Measurements from ENCODE around the gene TRIM45. TPM values are rescaled to one million over a fixed set of nuclear protein-coding genes. Genes with fewer than 3 reads are reported as not detected.

Gene TRIM45
- polyA plus RNA-seq, 1 of the 3 experiments (the other 2 are of a cell fraction), result 7.4 TPM

GRCh38 chr1:117084231-117084630 lies 37.3 kb downstream of the TRIM45 start:
- H3K4me2 ChIP-seq, result no peak overlapping the region
- no peak overlapping the region for H3K9ac ChIP-seq
- H3K4me1 ChIP-seq (ENCODE audit: control insufficient read depth in 1 of 2, insufficient read depth in 2 of 2, low read depth in 1 of 2, low read length in 1 of 2), result no peaks in the 10 kb centered on the region
- peaks cover 4% of the 10 kb centered on the region for H3F3A ChIP-seq (replicated peaks; ENCODE audit: insufficient read depth)
- H2AFZ ChIP-seq (ENCODE audit: low read depth), result no peak overlapping the region
- TF ChIP-seq RCOR1 (IDR thresholded peaks at IDR 0.05; ENCODE audit: low read length) (no peak), YY1 (IDR thresholded peaks at IDR 0.05; ENCODE audit: low read depth) (no peak), NFIC (IDR thresholded peaks at IDR 0.05; ENCODE audit: borderline replicate concordance) (no peak)
- H4K20me1 ChIP-seq (ENCODE audit: insufficient read depth), result no peaks in the 10 kb centered on the region
- DNase-seq, result no peak
- H3K27me3 ChIP-seq (ENCODE audit: insufficient read depth), result no peaks in the 10 kb centered on the region
- H3K36me3 ChIP-seq (replicated peaks in 1 of 2; ENCODE audit: control insufficient read depth in 1 of 2, insufficient read depth in 2 of 2, low read length in 1 of 2), result peaks cover 29 to 32% of the 10 kb centered on the region in 2 experiments
- no peaks in the 10 kb centered on the region for H3K9me2 ChIP-seq
- POLR2A ChIA-PET, result no interaction called here
- no peak overlapping the region for H3K4me3 ChIP-seq (ENCODE audit: low read depth in 2 of 2, low read length in 1 of 2)
- CTCF ChIA-PET, result no interaction called here
- H3K79me2 ChIP-seq (ENCODE audit: insufficient read depth), result no peaks in the 10 kb centered on the region
- WGBS (ENCODE audit: low lambda C conversion rate), result 100% methylated on average over 5 of the region's 6 CpGs
- H3K27ac ChIP-seq (ENCODE audit: low read depth in 2 of 2, low read length in 1 of 2), result no peak overlapping the region
- H3K9me3 ChIP-seq, result no peaks in the 10 kb centered on the region

- Histone ChIP-seq H3F3A (replicated peaks; ENCODE audit: insufficient read depth) (peaks cover 11% of the 10 kb centered on the region), H3K4me3 (ENCODE audit: low read depth in 2 of 2, low read length in 1 of 2) (no peak overlapping the region), H3K9ac (no peak overlapping the region), H2AFZ (ENCODE audit: low read depth) (no peak overlapping the region), H3K27ac (ENCODE audit: low read depth in 2 of 2, low read length in 1 of 2) (no peak overlapping the region), H3K36me3 (replicated peaks in 1 of 2; ENCODE audit: control insufficient read depth in 1 of 2, insufficient read depth in 2 of 2, low read length in 1 of 2) (peaks cover 47 to 61% of the 10 kb centered on the region in 2 experiments), H3K27me3 (ENCODE audit: insufficient read depth) (no peaks in the 10 kb centered on the region), H4K20me1 (ENCODE audit: insufficient read depth) (no peaks in the 10 kb centered on the region), H3K4me2 (no peak overlapping the region), H3K9me3 (no peaks in the 10 kb centered on the region), H3K9me2 (no peaks in the 10 kb centered on the region), H3K4me1 (ENCODE audit: control insufficient read depth in 1 of 2, insufficient read depth in 2 of 2, low read depth in 1 of 2, low read length in 1 of 2) (0 out of 4 replicates have a peak, but pooled peaks cover 0 to 6% of the 10 kb centered on the region in 2 experiments), H3K79me2 (ENCODE audit: insufficient read depth) (no peaks in the 10 kb centered on the region)
- DNase-seq, result no peak
- ChIA-PET CTCF (interaction anchor here (1.4 to 2.6 kb wide), 2 partner anchors 12 to 205 kb away, joined by 6 to 10 read pairs; no protein-coding TSS in a partner anchor), POLR2A (no interaction called here)
- TF ChIP-seq, protein P1, sequence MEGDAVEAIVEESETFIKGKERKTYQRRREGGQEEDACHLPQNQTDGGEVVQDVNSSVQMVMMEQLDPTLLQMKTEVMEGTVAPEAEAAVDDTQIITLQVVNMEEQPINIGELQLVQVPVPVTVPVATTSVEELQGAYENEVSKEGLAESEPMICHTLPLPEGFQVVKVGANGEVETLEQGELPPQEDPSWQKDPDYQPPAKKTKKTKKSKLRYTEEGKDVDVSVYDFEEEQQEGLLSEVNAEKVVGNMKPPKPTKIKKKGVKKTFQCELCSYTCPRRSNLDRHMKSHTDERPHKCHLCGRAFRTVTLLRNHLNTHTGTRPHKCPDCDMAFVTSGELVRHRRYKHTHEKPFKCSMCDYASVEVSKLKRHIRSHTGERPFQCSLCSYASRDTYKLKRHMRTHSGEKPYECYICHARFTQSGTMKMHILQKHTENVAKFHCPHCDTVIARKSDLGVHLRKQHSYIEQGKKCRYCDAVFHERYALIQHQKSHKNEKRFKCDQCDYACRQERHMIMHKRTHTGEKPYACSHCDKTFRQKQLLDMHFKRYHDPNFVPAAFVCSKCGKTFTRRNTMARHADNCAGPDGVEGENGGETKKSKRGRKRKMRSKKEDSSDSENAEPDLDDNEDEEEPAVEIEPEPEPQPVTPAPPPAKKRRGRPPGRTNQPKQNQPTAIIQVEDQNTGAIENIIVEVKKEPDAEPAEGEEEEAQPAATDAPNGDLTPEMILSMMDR (IDR thresholded peaks at IDR 0.05), result no peak
- TF ChIP-seq, protein P2, sequence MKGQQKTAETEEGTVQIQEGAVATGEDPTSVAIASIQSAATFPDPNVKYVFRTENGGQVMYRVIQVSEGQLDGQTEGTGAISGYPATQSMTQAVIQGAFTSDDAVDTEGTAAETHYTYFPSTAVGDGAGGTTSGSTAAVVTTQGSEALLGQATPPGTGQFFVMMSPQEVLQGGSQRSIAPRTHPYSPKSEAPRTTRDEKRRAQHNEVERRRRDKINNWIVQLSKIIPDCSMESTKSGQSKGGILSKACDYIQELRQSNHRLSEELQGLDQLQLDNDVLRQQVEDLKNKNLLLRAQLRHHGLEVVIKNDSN (IDR thresholded peaks at IDR 0.05; ENCODE audit: borderline replicate concordance, low read depth), result no peak
- TF ChIP-seq MXI1 (IDR thresholded peaks at IDR 0.05; ENCODE audit: low read depth, low read length), result no peak
- TF ChIP-seq GATA2 (CRISPR knock-in tag; IDR thresholded peaks at IDR 0.05), result no peak
- no peak for TF ChIP-seq POLR2AphosphoS5 (IDR thresholded peaks at IDR 0.05; ENCODE audit: low read depth, low read length)
- TF ChIP-seq NFIC (IDR thresholded peaks at IDR 0.05; ENCODE audit: borderline replicate concordance), result no peak
- TF ChIP-seq SMC3 (IDR thresholded peaks at IDR 0.05; ENCODE audit: low read depth, low read length), result no peak
- TF ChIP-seq RCOR1 (IDR thresholded peaks at IDR 0.05; ENCODE audit: low read length), result no peak
- TF ChIP-seq EP300 (IDR thresholded peaks at IDR 0.05; ENCODE audit: borderline replicate concordance in 1 of 2, low read depth in 1 of 2, low read length in 1 of 2), result no peak
- TF ChIP-seq, protein P3, sequence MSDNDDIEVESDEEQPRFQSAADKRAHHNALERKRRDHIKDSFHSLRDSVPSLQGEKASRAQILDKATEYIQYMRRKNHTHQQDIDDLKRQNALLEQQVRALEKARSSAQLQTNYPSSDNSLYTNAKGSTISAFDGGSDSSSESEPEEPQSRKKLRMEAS (IDR thresholded peaks at IDR 0.05; ENCODE audit: low read depth), result no peak
- TF ChIP-seq YY1 (IDR thresholded peaks at IDR 0.05; ENCODE audit: low read depth), result no peak
- TF ChIP-seq CHD2 (IDR thresholded peaks at IDR 0.05; ENCODE audit: low read length, partially characterized antibody), result no peak
- TF ChIP-seq JUND (IDR thresholded peaks at IDR 0.05), result no peak
- TF ChIP-seq GABPA (IDR thresholded peaks at IDR 0.05; ENCODE audit: low read depth), result no peak
- TF ChIP-seq TAF1 (IDR thresholded peaks at IDR 0.05; ENCODE audit: borderline replicate concordance, low read depth, low read length), result no peak
- no peak for TF ChIP-seq ELF1 (IDR thresholded peaks at IDR 0.05)
- no peak for TF ChIP-seq EZH2phosphoT487 (IDR thresholded peaks at IDR 0.05; ENCODE audit: borderline replicate concordance, low read depth)
- no peak for TF ChIP-seq FOXM1 (IDR thresholded peaks at IDR 0.05; ENCODE audit: low read depth)
- WGBS (ENCODE audit: low lambda C conversion rate), result 91% methylated on average over 6 of the region's 6 CpGs
Observed at GRCh38 chr1:117079737-117080136, 41.8 kb downstream of the TRIM45 start.

All from SK-N-SH (cell line).